DOHH2 (cell line): ENCODE results near the gene ZC3H6.

Source experiments
- H3F3A ChIP-seq: fragments of 200-600 bp; sonication (generic), shearing (Covaris generic); 2 replicates; pipeline ENCODE4 v1.6.0; 2016; ENCODE audit warnings: antibody characterized with exemption, mild to moderate bottlenecking; ENCODE audit not compliant: control insufficient read depth, insufficient read depth
- H3K27ac ChIP-seq: fragments of 200-600 bp; sonication (generic); 2 replicates; pipeline ENCODE4 v1.5.1; 2014; ENCODE audit warnings: low read depth, mild to moderate bottlenecking, low read length, moderate library complexity
- H3K27me3 ChIP-seq: fragments of 200-600 bp; sonication (generic); 2 replicates; pipeline ENCODE4 v1.6.1; 2014; ENCODE audit warnings: mild to moderate bottlenecking, low read length, mixed read lengths; ENCODE audit not compliant: control insufficient read depth
- H3K36me3 ChIP-seq: fragments of 200-600 bp; sonication (generic); 2 replicates; pipeline ENCODE4 v1.6.1; 2014; ENCODE audit warnings: mild to moderate bottlenecking, low read length, moderate library complexity, mixed read lengths; ENCODE audit not compliant: control insufficient read depth
- H3K4me1 ChIP-seq: fragments of 200-600 bp; sonication (generic); 2 replicates; pipeline ENCODE4 v1.6.1; 2014; ENCODE audit warnings: mild to moderate bottlenecking, low read length, mixed read lengths; ENCODE audit not compliant: control insufficient read depth
- H3K4me2 ChIP-seq: fragments of 200-600 bp; sonication (generic); 2 replicates; pipeline ENCODE4 v1.6.0; 2014; ENCODE audit warnings: mild to moderate bottlenecking, low read length, moderate library complexity
- H3K4me3 ChIP-seq: fragments of 200-600 bp; sonication (generic); 2 replicates; pipeline ENCODE4 v1.5.1; 2014; ENCODE audit warnings: mild to moderate bottlenecking, low read length, mixed read lengths
- H3K79me2 ChIP-seq: fragments of 200-600 bp; sonication (generic); 2 replicates; pipeline ENCODE4 v1.6.1; 2014; ENCODE audit warnings: mild to moderate bottlenecking, low read length, mixed read lengths; ENCODE audit not compliant: control insufficient read depth
- H3K9me2 ChIP-seq: fragments of 200-600 bp; sonication (generic); replicated peaks from 2 replicates; pipeline ENCODE4 v1.6.1; 2014; ENCODE audit warnings: mild to moderate bottlenecking, low read length, mixed read lengths; ENCODE audit not compliant: control insufficient read depth
- H3K9me3 ChIP-seq: fragments of 200-600 bp; sonication (generic); 2 replicates; pipeline ENCODE4 v1.6.1; 2014; ENCODE audit warnings: antibody characterized with exemption, low read length, mixed read lengths; ENCODE audit not compliant: control insufficient read depth, insufficient read depth
- H4K20me1 ChIP-seq: fragments of 200-600 bp; sonication (generic); 2 replicates; pipeline ENCODE4 v1.6.0; 2014; ENCODE audit warnings: low read depth, mild to moderate bottlenecking, antibody characterized with exemption, low read length, moderate library complexity; ENCODE audit not compliant: control insufficient read depth, insufficient read depth
- EZH2phosphoT487 ChIP-seq: fragments of 200-600 bp; sonication (generic); IDR thresholded peaks from 2 replicates; pipeline ENCODE4 v1.6.1; 2017; ENCODE audit warnings: borderline replicate concordance, mild to moderate bottlenecking, antibody characterized with exemption, low read length, moderate library complexity, mixed read lengths
- TF ChIP-seq, protein P1 (sequence below): fragments of 200-600 bp; sonication (generic); IDR thresholded peaks from one replicate; pipeline ENCODE4 v1.5.1; 2014; ENCODE audit warnings: antibody characterized with exemption, mild to moderate bottlenecking, low read depth, low read length; ENCODE audit not compliant: poor library complexity, severe bottlenecking

ZC3H6 gene

DNA sequence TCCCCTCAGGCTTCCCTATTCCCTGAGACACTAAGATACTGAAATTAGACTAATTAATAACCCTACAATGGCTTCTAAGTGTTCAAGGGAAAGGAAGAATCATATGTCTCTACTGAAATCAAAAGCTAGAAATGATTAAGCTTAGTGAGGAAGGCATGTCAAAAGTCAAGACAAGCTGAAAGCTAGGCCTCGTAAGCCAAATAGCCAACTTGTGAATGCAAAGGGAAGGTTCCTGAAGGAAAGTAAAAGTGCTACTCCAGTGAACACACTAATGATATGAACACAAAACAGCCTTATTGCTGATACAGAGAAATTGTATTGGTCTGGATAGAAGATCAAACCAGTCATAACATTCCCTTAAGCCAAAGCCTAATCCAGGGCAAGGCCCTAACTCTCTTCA, 30.5 kb upstream of the ZC3H6 start:
- no peaks in the 10 kb centered on the region for H4K20me1 ChIP-seq
- TF ChIP-seq EZH2phosphoT487, result no peak
- H3K9me2 ChIP-seq, result no peaks in the 10 kb centered on the region
- peaks cover 46% of the 10 kb centered on the region for H3K79me2 ChIP-seq
- H3K4me1 ChIP-seq, result peaks cover 3% of the 10 kb centered on the region; the same call in 1 of the 2 replicates
- H3K27ac ChIP-seq, result no peak overlapping the region
- no peaks in the 10 kb centered on the region for H3K27me3 ChIP-seq
- no peak overlapping the region for H3K4me3 ChIP-seq
- H3K36me3 ChIP-seq, result peaks cover 93% of the 10 kb centered on the region
- H3K9me3 ChIP-seq, result no peaks in the 10 kb centered on the region
- H3K4me2 ChIP-seq, result no peak overlapping the region
- no peaks in the 10 kb centered on the region for H3F3A ChIP-seq

DNA sequence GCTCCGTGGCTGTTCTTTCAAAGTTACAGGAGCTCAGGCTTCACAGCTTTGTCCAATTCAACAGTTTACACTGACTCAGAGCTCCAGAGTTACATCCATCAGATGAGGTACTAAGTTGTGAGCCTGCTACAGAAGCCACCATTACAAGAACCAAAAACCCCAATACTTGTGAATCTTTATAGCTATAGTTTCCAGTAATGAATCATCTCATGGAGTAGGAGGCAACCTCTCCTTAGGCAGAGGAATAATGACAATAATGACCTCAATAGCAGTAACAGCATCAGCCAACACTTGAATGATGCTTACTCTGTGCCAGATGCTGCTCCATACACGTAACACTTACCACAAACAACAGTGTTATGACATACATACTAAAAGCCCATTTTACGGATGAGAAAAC, 24.1 kb upstream of the ZC3H6 start:
- no peaks in the 10 kb centered on the region; the same call in 1 of the 2 replicates for H3F3A ChIP-seq
- H3K9me2 ChIP-seq, result no peaks in the 10 kb centered on the region
- H3K36me3 ChIP-seq, result peaks cover 75% of the 10 kb centered on the region
- no peak for TF ChIP-seq EZH2phosphoT487
- TF ChIP-seq, protein P1, sequence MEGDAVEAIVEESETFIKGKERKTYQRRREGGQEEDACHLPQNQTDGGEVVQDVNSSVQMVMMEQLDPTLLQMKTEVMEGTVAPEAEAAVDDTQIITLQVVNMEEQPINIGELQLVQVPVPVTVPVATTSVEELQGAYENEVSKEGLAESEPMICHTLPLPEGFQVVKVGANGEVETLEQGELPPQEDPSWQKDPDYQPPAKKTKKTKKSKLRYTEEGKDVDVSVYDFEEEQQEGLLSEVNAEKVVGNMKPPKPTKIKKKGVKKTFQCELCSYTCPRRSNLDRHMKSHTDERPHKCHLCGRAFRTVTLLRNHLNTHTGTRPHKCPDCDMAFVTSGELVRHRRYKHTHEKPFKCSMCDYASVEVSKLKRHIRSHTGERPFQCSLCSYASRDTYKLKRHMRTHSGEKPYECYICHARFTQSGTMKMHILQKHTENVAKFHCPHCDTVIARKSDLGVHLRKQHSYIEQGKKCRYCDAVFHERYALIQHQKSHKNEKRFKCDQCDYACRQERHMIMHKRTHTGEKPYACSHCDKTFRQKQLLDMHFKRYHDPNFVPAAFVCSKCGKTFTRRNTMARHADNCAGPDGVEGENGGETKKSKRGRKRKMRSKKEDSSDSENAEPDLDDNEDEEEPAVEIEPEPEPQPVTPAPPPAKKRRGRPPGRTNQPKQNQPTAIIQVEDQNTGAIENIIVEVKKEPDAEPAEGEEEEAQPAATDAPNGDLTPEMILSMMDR, result no peak
- no peaks in the 10 kb centered on the region for H4K20me1 ChIP-seq
- no peak overlapping the region for H3K27ac ChIP-seq
- peak overlapping the region; percentile 31; the same call in 1 of the 2 replicates for H3K4me3 ChIP-seq
- H3K27me3 ChIP-seq, result no peaks in the 10 kb centered on the region
- no peaks in the 10 kb centered on the region for H3K9me3 ChIP-seq
- peaks cover 44% of the 10 kb centered on the region for H3K4me1 ChIP-seq
- peak overlapping the region; percentile 76 for H3K4me2 ChIP-seq
- H3K79me2 ChIP-seq, result peaks cover 58% of the 10 kb centered on the region

DNA sequence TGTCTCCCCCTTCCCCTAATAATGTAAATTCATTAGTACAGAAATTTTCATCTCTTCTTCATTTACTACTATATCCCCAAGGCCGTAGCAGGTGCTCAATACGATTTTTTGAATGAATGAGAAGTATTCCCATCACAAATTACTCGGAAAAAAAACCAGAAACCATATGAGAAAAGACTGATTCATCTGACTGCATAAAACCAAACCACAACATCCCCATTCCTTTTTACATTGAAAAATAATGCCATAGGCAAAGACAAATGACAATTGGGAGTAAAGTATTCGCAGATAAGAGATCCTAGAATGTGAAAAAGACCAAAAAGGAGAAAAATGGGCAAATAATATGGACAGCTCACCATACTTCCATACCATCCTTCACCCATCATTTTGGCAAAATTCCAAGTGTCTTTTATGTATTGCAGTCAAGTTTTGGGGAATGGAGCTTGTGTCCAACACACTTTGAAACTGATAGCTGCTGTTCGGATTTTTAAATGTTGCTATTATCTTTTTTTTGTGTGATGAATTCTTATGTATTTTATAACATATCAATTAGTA, 22.1 kb upstream of the ZC3H6 start:
- Histone ChIP-seq H3K9me3 (no peaks in the 10 kb centered on the region), H3K4me2 (peak overlapping the region; percentile 76), H3K36me3 (peaks cover 57% of the 10 kb centered on the region), H3K79me2 (peaks cover 53% of the 10 kb centered on the region), H3K4me3 (peak overlapping the region; percentile 96), H4K20me1 (no peaks in the 10 kb centered on the region), H3K9me2 (no peaks in the 10 kb centered on the region), H3K27me3 (no peaks in the 10 kb centered on the region), H3K27ac (no peak overlapping the region), H3F3A (no peaks in the 10 kb centered on the region; the same call in 1 of the 2 replicates), H3K4me1 (peaks cover 42% of the 10 kb centered on the region)
- TF ChIP-seq, protein P1, result no peak
- TF ChIP-seq EZH2phosphoT487, result no peak

DNA sequence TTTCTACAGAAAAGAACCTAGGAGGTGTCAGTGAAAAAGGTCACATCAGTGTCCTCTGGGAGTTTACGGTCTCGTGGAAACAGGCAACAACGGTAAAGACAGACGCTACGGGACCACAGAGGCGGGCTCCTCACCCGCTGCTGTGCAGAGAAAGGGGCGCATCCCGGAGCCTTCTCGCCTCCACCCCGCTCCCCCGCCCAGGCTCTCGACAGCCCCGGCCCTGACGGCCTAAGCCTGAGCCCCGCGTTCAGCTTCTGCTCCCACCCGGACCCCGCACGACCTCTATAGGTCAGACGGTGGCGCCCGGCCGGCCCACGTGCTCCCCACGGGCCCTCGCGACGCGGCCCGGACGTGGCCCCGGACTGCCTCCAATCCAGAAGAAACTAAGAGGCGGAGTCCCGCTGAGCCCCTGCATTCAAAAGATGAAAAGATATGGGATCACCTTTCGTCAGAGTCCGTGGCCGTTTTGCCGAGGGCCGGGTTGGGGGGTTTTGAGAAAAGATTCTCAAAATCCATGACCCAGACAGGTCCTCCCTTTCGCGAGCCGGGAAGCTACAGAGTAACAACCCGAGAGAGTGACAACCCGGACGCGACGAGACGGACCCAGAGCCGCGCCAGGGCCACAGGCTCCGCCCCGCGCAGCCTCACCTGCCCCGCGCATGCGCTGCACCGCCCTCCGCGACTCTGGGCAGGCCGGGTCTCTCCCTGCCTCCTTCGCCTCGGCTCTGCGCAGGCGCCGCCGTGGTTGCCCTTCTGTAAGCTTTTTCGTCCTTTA, 20.7 kb upstream of the ZC3H6 start, which contains the start of gene ZC3H8:
ZC3H8 (minus strand) TSS at position 577 of the 775 bp plus-strand sequence; CDS start at position 516, 61 bp downstream.
- Histone ChIP-seq H3K9me3 (no peaks in the 10 kb centered on the region), H3K79me2 (peaks cover 49% of the 10 kb centered on the region), H4K20me1 (no peaks in the 10 kb centered on the region), H3K36me3 (peaks cover 43% of the 10 kb centered on the region), H3K4me3 (peak within 1 kb of the TSS; percentile 96), H3K4me1 (peaks cover 47% of the 10 kb centered on the region), H3K27ac (peak within 1 kb of the TSS; percentile 71), H3K27me3 (no peaks in the 10 kb centered on the region), H3F3A (no peaks in the 10 kb centered on the region; the same call in 1 of the 2 replicates), H3K4me2 (peak within 1 kb of the TSS; percentile 76), H3K9me2 (no peaks in the 10 kb centered on the region)
- TF ChIP-seq, protein P1, result peak; percentile 31
- no peak for TF ChIP-seq EZH2phosphoT487
